HEK293 (cell line): ENCODE results near the gene ATG10.
A peak's percentile ranks its signal among the peaks of the same experiment; 100 is the strongest.

Experiments
- EGR2 ChIP-seq: fragments of 450-650 bp; formaldehyde crosslinking; IDR thresholded peaks from 2 replicates; pipeline ENCODE4 v1.5.1; 2016; ENCODE audit warnings: low read depth, missing biosample characterization, missing genetic modification characterization
- KLF1 ChIP-seq: fragments of 450-650 bp; formaldehyde crosslinking; IDR thresholded peaks from 2 replicates; pipeline ENCODE4 v1.5.1; 2016; ENCODE audit warnings: missing biosample characterization, missing genetic modification characterization
- SP2 ChIP-seq: fragments of 450-650 bp; formaldehyde crosslinking; IDR thresholded peaks from 2 replicates; pipeline ENCODE4 v1.5.1; 2016; ENCODE audit warnings: missing biosample characterization, missing genetic modification characterization
- SP7 ChIP-seq: fragments of 450-650 bp; formaldehyde crosslinking; IDR thresholded peaks from 2 replicates; pipeline ENCODE4 v1.5.1; 2016; ENCODE audit warnings: missing biosample characterization, missing genetic modification characterization
- ZBTB1 ChIP-seq: fragments of 450-650 bp; formaldehyde crosslinking; IDR thresholded peaks from 2 replicates; pipeline ENCODE4 v1.5.1; 2016; ENCODE audit warnings: missing biosample characterization, missing genetic modification characterization
- ZBTB48 ChIP-seq: fragments of 450-650 bp; formaldehyde crosslinking; IDR thresholded peaks from 2 replicates; pipeline ENCODE4 v1.5.1; 2016; ENCODE audit warnings: missing biosample characterization, missing genetic modification characterization
- ZEB2 ChIP-seq: fragments of 450-650 bp; formaldehyde crosslinking; IDR thresholded peaks from 2 replicates; pipeline ENCODE4 v1.5.1; 2016; ENCODE audit warnings: missing biosample characterization, missing genetic modification characterization
- ZFHX2 ChIP-seq: fragments of 450-650 bp; formaldehyde crosslinking; conservative IDR thresholded peaks from 2 replicates; pipeline ENCODE4 v1.5.1; 2016; ENCODE audit warnings: missing biosample characterization, missing genetic modification characterization
- ZFP69B ChIP-seq: fragments of 450-650 bp; formaldehyde crosslinking; IDR thresholded peaks from 2 replicates; pipeline ENCODE4 v1.5.1; 2016; ENCODE audit warnings: missing biosample characterization, missing genetic modification characterization
- ZNF175 ChIP-seq: fragments of 450-650 bp; formaldehyde crosslinking; IDR thresholded peaks from 2 replicates; pipeline ENCODE4 v1.5.1; 2016; ENCODE audit warnings: missing biosample characterization, missing genetic modification characterization
- ZNF341 ChIP-seq: fragments of 450-650 bp; formaldehyde crosslinking; IDR thresholded peaks from 2 replicates; pipeline ENCODE4; 2016; ENCODE audit warnings: low read depth, missing biosample characterization, missing genetic modification characterization
- ZNF501 ChIP-seq: fragments of 450-650 bp; formaldehyde crosslinking; IDR thresholded peaks from 2 replicates; pipeline ENCODE4 v1.5.1; 2016; ENCODE audit warnings: missing biosample characterization, missing genetic modification characterization
- ZNF600 ChIP-seq: fragments of 450-650 bp; formaldehyde crosslinking; IDR thresholded peaks from 2 replicates; pipeline ENCODE4 v1.5.1; 2016; ENCODE audit warnings: missing biosample characterization, missing genetic modification characterization
- ZNF629 ChIP-seq: fragments of 450-650 bp; formaldehyde crosslinking; IDR thresholded peaks from 2 replicates; pipeline ENCODE4 v1.5.1; 2017; ENCODE audit warnings: missing biosample characterization, missing genetic modification characterization
- ZNF830 ChIP-seq: fragments of 450-650 bp; IDR thresholded peaks from 2 replicates; pipeline ENCODE4 v1.5.0; 2018; ENCODE audit warnings: missing biosample characterization, missing genetic modification characterization, low read depth, mild to moderate bottlenecking, moderate library complexity
- TF ChIP-seq, protein P1 (sequence below): fragments of 450-650 bp; formaldehyde crosslinking; IDR thresholded peaks from 2 replicates; pipeline ENCODE4 v1.5.1; 2016; ENCODE audit warnings: missing biosample characterization, missing genetic modification characterization, borderline replicate concordance
- TF ChIP-seq, protein P2 (sequence below): fragments of 450-650 bp; formaldehyde crosslinking; IDR thresholded peaks from 2 replicates; pipeline ENCODE4 v1.5.1; 2016; ENCODE audit warnings: missing biosample characterization, missing genetic modification characterization
- TF ChIP-seq, protein P3 (sequence below): fragments of 450-650 bp; formaldehyde crosslinking; IDR thresholded peaks from 2 replicates; pipeline ENCODE4 v1.5.1; 2016; ENCODE audit warnings: missing biosample characterization, missing genetic modification characterization, low read depth
- TF ChIP-seq, protein P4 (sequence below): fragments of 450-650 bp; formaldehyde crosslinking; IDR thresholded peaks from 2 replicates; pipeline ENCODE4 v1.5.1; 2016; ENCODE audit warnings: missing biosample characterization, missing genetic modification characterization
- TF ChIP-seq, protein P5 (sequence below): fragments of 450-650 bp; formaldehyde crosslinking; IDR thresholded peaks from 2 replicates; pipeline ENCODE4 v1.5.1; 2017; ENCODE audit warnings: missing biosample characterization, missing genetic modification characterization
- TF ChIP-seq, protein P6 (sequence below): fragments of 450-650 bp; formaldehyde crosslinking; IDR thresholded peaks from 2 replicates; pipeline ENCODE4 v1.5.1; 2016; ENCODE audit warnings: missing biosample characterization, missing genetic modification characterization

Gene ATG10

DNA sequence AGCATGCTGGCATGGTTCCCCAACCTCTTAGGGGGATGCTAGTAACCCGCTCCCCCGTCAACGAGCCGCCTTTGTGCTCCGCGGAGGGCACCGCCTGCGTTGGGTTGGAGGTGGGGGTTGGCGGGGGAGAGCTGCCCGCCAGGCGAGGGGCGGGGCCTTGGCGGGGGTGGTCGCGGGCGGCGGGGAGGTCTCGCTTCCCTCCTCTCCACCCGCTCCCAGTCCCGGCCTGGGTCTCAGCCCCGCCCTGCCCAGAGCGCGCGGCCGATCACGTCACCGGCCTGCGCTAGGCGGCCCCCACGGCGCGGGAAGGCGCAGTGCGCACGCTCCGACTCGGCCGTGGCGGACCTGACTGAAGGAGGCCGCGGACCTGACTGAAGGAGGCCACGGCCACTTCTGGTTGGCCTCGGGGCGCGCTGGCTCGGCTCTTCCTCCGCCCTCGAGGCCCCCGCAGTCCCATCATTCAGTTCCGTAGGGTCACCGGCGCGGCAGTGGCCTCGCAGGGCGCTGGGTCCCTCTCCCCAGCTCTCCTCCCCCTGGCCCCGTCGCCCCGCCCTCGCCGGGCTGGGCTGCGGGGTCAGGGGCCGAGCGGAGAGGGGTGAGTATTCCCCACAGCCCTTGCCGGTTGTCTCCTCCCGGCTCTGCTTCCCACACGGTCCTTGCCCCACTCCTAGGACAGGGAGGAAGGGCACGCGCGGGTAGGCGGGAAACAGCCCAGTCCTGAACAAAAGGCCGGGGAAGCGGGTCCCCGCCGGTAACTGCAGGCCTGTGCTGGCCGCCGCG, at the start of gene ATG10 (continued):
- TF ChIP-seq, protein P1, sequence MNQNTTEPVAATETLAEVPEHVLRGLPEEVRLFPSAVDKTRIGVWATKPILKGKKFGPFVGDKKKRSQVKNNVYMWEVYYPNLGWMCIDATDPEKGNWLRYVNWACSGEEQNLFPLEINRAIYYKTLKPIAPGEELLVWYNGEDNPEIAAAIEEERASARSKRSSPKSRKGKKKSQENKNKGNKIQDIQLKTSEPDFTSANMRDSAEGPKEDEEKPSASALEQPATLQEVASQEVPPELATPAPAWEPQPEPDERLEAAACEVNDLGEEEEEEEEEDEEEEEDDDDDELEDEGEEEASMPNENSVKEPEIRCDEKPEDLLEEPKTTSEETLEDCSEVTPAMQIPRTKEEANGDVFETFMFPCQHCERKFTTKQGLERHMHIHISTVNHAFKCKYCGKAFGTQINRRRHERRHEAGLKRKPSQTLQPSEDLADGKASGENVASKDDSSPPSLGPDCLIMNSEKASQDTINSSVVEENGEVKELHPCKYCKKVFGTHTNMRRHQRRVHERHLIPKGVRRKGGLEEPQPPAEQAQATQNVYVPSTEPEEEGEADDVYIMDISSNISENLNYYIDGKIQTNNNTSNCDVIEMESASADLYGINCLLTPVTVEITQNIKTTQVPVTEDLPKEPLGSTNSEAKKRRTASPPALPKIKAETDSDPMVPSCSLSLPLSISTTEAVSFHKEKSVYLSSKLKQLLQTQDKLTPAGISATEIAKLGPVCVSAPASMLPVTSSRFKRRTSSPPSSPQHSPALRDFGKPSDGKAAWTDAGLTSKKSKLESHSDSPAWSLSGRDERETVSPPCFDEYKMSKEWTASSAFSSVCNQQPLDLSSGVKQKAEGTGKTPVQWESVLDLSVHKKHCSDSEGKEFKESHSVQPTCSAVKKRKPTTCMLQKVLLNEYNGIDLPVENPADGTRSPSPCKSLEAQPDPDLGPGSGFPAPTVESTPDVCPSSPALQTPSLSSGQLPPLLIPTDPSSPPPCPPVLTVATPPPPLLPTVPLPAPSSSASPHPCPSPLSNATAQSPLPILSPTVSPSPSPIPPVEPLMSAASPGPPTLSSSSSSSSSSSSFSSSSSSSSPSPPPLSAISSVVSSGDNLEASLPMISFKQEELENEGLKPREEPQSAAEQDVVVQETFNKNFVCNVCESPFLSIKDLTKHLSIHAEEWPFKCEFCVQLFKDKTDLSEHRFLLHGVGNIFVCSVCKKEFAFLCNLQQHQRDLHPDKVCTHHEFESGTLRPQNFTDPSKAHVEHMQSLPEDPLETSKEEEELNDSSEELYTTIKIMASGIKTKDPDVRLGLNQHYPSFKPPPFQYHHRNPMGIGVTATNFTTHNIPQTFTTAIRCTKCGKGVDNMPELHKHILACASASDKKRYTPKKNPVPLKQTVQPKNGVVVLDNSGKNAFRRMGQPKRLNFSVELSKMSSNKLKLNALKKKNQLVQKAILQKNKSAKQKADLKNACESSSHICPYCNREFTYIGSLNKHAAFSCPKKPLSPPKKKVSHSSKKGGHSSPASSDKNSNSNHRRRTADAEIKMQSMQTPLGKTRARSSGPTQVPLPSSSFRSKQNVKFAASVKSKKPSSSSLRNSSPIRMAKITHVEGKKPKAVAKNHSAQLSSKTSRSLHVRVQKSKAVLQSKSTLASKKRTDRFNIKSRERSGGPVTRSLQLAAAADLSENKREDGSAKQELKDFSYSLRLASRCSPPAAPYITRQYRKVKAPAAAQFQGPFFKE (tag by site-specific recombination) = no peak; the same call in 1 of the 2 replicates
- TF ChIP-seq ZFHX2 = peak; percentile 82
- TF ChIP-seq ZBTB1 (tag by site-specific recombination) = no peak
- TF ChIP-seq, protein P2, sequence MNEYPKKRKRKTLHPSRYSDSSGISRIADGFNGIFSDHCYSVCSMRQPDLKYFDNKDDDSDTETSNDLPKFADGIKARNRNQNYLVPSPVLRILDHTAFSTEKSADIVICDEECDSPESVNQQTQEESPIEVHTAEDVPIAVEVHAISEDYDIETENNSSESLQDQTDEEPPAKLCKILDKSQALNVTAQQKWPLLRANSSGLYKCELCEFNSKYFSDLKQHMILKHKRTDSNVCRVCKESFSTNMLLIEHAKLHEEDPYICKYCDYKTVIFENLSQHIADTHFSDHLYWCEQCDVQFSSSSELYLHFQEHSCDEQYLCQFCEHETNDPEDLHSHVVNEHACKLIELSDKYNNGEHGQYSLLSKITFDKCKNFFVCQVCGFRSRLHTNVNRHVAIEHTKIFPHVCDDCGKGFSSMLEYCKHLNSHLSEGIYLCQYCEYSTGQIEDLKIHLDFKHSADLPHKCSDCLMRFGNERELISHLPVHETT (tag by site-specific recombination) = no peak
- TF ChIP-seq ZNF175 (tag by site-specific recombination) = no peak
- TF ChIP-seq ZNF341 (tag by site-specific recombination) = peak; percentile 88
- peak; percentile 6; the same call in 1 of the 2 replicates for TF ChIP-seq KLF1 (tag by site-specific recombination)
- TF ChIP-seq, protein P3, sequence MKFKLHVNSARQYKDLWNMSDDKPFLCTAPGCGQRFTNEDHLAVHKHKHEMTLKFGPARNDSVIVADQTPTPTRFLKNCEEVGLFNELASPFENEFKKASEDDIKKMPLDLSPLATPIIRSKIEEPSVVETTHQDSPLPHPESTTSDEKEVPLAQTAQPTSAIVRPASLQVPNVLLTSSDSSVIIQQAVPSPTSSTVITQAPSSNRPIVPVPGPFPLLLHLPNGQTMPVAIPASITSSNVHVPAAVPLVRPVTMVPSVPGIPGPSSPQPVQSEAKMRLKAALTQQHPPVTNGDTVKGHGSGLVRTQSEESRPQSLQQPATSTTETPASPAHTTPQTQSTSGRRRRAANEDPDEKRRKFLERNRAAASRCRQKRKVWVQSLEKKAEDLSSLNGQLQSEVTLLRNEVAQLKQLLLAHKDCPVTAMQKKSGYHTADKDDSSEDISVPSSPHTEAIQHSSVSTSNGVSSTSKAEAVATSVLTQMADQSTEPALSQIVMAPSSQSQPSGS (tag by site-specific recombination) = peak; percentile 79
- no peak for TF ChIP-seq ZNF830 (tag by site-specific recombination)
- peak; percentile 45 for TF ChIP-seq ZEB2 (tag by site-specific recombination)
- peak; percentile 82 for TF ChIP-seq ZNF501 (tag by site-specific recombination)
- TF ChIP-seq ZNF629 (tag by site-specific recombination) = peak; percentile 68
- TF ChIP-seq, protein P4, sequence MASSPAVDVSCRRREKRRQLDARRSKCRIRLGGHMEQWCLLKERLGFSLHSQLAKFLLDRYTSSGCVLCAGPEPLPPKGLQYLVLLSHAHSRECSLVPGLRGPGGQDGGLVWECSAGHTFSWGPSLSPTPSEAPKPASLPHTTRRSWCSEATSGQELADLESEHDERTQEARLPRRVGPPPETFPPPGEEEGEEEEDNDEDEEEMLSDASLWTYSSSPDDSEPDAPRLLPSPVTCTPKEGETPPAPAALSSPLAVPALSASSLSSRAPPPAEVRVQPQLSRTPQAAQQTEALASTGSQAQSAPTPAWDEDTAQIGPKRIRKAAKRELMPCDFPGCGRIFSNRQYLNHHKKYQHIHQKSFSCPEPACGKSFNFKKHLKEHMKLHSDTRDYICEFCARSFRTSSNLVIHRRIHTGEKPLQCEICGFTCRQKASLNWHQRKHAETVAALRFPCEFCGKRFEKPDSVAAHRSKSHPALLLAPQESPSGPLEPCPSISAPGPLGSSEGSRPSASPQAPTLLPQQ (tag by site-specific recombination) = peak; percentile 65
- peak; percentile 96 for TF ChIP-seq ZBTB48 (tag by site-specific recombination)
- TF ChIP-seq SP7 (tag by site-specific recombination) = peak; percentile 63; the same call in 1 of the 2 replicates
- peak; percentile 74; the same call in 1 of the 2 replicates for TF ChIP-seq ZNF600
- 0 out of 2 replicates have a peak, but pooled peaks have one; percentile 0 for TF ChIP-seq ZFP69B (tag by site-specific recombination)
- TF ChIP-seq SP2 = peak; percentile 73
- peak; percentile 84 for TF ChIP-seq EGR2 (tag by site-specific recombination)
- TF ChIP-seq, protein P5, sequence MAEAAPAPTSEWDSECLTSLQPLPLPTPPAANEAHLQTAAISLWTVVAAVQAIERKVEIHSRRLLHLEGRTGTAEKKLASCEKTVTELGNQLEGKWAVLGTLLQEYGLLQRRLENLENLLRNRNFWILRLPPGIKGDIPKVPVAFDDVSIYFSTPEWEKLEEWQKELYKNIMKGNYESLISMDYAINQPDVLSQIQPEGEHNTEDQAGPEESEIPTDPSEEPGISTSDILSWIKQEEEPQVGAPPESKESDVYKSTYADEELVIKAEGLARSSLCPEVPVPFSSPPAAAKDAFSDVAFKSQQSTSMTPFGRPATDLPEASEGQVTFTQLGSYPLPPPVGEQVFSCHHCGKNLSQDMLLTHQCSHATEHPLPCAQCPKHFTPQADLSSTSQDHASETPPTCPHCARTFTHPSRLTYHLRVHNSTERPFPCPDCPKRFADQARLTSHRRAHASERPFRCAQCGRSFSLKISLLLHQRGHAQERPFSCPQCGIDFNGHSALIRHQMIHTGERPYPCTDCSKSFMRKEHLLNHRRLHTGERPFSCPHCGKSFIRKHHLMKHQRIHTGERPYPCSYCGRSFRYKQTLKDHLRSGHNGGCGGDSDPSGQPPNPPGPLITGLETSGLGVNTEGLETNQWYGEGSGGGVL = peak; percentile 90
- TF ChIP-seq, protein P6, sequence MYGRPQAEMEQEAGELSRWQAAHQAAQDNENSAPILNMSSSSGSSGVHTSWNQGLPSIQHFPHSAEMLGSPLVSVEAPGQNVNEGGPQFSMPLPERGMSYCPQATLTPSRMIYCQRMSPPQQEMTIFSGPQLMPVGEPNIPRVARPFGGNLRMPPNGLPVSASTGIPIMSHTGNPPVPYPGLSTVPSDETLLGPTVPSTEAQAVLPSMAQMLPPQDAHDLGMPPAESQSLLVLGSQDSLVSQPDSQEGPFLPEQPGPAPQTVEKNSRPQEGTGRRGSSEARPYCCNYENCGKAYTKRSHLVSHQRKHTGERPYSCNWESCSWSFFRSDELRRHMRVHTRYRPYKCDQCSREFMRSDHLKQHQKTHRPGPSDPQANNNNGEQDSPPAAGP (tag by site-specific recombination) = peak; percentile 56; the same call in 1 of the 2 replicates
